ENCODE data around the gene HSPG2.

GRCh38 chr1:21875621-21876063, 61.5 kb downstream of the HSPG2 start:
- TF ChIP-seq CTCF (IDR thresholded peaks at IDR 0.05; ENCODE audit: insufficient read depth, low read length, poor library complexity, severe bottlenecking), result no peak
- TF ChIP-seq EZH2phosphoT487 (conservative IDR thresholded peaks at IDR 0.05; ENCODE audit: low read length), result no peak

Measured in SU-DHL-6 (cell line).